ENCODE measurements around the gene P2RX6. TPM values are rescaled to one million over a fixed set of nuclear protein-coding genes. Genes with fewer than 3 reads are reported as not detected.

The P2RX6 gene
- 1.2 and 2.0 TPM in 2 replicates for polyA plus RNA-seq (2011; rRNA removed)
- 0.46 and 0.85 TPM in 2 replicates for polyA minus RNA-seq (2011; rRNA and poly(A)+ RNA removed)

- Histone ChIP-seq H3K27me3 (ENCODE audit: control insufficient read depth, insufficient read depth, low read length) (no peaks in the 10 kb centered on the region; the same call in 1 of the 2 replicates), H3K4me3 (ENCODE audit: low read depth, low read length) (peak within 1 kb of the TSS; percentile 60), H3K36me3 (ENCODE audit: control insufficient read depth, insufficient read depth, low read length) (no peaks in the 10 kb centered on the region)
- ChIA-PET CTCF (interaction anchor here (0.7 to 1.6 kb wide), 3 partner anchors 12 to 55 kb away, joined by 3 to 4 read pairs (median 3); partner anchors contain the start of gene THAP7), POLR2A (no interaction called here)
- DNase-seq (ENCODE audit: low read depth): no peak
- TF ChIP-seq CTCF (IDR thresholded peaks at IDR 0.05; ENCODE audit: insufficient read depth, low read depth, low read length): no peak
Measured at GRCh38 chr22:21014726-21015465, at the start of gene P2RX6. TSS of gene P2RX6 (plus strand) at chr22:21015165. CDS start at chr22:21015175, 10 bp downstream.

- POLR2A ChIA-PET: no interaction called here
- no peak for DNase-seq (ENCODE audit: low read depth)
Measured at GRCh38 chr22:20965888-20966855, 48.8 kb upstream of the P2RX6 start.

GRCh38 chr22:20966883-20967696 lies 47.9 kb upstream of the P2RX6 start, which contains the start of gene AIFM3:
TSS of gene AIFM3 (plus strand) at chr22:20967255. CDS start at chr22:20967945, 690 bp downstream.
- POLR2A ChIA-PET: no interaction called here
- TF ChIP-seq CTCF (IDR thresholded peaks at IDR 0.05; ENCODE audit: insufficient read depth, low read depth, low read length): no peak
- CTCF ChIA-PET: no interaction called here

More at GRCh38 chr22:20965888-20966855, 48.8 kb upstream of the P2RX6 start:
- H3K27me3 ChIP-seq (ENCODE audit: control insufficient read depth, insufficient read depth, low read length): peaks cover 7% of the 10 kb centered on the region
- no peaks in the 10 kb centered on the region for H3K36me3 ChIP-seq (ENCODE audit: control insufficient read depth, insufficient read depth, low read length)
- TF ChIP-seq CTCF (IDR thresholded peaks at IDR 0.05; ENCODE audit: insufficient read depth, low read depth, low read length): no peak
- no peak overlapping the region for H3K4me3 ChIP-seq (ENCODE audit: low read depth, low read length)
- CTCF ChIA-PET: no interaction called here

GRCh38 chr22:20967697-20968211 lies 47.2 kb upstream of the P2RX6 start:
- no peak for TF ChIP-seq CTCF (IDR thresholded peaks at IDR 0.05; ENCODE audit: insufficient read depth, low read depth, low read length)
- peaks cover 7% of the 10 kb centered on the region for H3K27me3 ChIP-seq (ENCODE audit: control insufficient read depth, insufficient read depth, low read length)
- ChIA-PET CTCF (no interaction called here), POLR2A (no interaction called here)
- H3K36me3 ChIP-seq (ENCODE audit: control insufficient read depth, insufficient read depth, low read length): no peaks in the 10 kb centered on the region
- no peak for DNase-seq (ENCODE audit: low read depth)
- H3K4me3 ChIP-seq (ENCODE audit: low read depth, low read length): no peak overlapping the region

More at GRCh38 chr22:20966883-20967696, 47.9 kb upstream of the P2RX6 start, which contains the start of gene AIFM3:
- Histone ChIP-seq H3K4me3 (ENCODE audit: low read depth, low read length) (no peak within 1 kb of the TSS), H3K36me3 (ENCODE audit: control insufficient read depth, insufficient read depth, low read length) (no peaks in the 10 kb centered on the region), H3K27me3 (ENCODE audit: control insufficient read depth, insufficient read depth, low read length) (peaks cover 7% of the 10 kb centered on the region)
- DNase-seq (ENCODE audit: low read depth): no peak
